ENCODE measurements around the gene ZNG1B.
"Not testable (repeated sequence)": the region's sequence is repeated elsewhere in the genome, so short reads cannot be mapped to it uniquely, and the experiment has no call there.

DNA sequence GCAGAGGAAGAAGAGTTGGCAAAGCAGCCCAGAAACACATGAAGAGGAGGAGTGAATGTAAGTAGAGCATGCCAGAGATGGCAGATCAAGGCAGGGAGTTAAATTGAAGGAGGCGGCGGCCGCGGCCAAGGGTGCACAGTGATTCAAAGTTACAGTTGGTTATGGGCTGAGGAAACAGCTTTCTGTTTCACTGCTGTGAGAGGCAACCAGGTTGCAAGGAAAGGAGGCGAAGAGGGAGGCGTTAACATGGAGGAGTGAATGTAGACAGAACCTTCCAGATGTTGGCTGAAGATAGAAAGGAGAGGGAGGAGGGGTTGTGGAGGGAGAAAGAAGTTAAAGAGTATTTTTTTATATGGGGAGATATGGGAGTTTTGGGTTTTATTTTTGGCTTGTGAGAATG lies 83.3 kb downstream of the ZNG1B start:
- TF ChIP-seq, protein P1, sequence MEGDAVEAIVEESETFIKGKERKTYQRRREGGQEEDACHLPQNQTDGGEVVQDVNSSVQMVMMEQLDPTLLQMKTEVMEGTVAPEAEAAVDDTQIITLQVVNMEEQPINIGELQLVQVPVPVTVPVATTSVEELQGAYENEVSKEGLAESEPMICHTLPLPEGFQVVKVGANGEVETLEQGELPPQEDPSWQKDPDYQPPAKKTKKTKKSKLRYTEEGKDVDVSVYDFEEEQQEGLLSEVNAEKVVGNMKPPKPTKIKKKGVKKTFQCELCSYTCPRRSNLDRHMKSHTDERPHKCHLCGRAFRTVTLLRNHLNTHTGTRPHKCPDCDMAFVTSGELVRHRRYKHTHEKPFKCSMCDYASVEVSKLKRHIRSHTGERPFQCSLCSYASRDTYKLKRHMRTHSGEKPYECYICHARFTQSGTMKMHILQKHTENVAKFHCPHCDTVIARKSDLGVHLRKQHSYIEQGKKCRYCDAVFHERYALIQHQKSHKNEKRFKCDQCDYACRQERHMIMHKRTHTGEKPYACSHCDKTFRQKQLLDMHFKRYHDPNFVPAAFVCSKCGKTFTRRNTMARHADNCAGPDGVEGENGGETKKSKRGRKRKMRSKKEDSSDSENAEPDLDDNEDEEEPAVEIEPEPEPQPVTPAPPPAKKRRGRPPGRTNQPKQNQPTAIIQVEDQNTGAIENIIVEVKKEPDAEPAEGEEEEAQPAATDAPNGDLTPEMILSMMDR (IDR thresholded peaks at IDR 0.05): not testable (repeated sequence)
- TF ChIP-seq POLR2A (IDR thresholded peaks at IDR 0.05; ENCODE audit: low read depth): not testable (repeated sequence)

Data from esophagus muscularis mucosa (tissue), 3 donors.